ENCODE data around the gene TMF1.

The TMF1 gene

DNA sequence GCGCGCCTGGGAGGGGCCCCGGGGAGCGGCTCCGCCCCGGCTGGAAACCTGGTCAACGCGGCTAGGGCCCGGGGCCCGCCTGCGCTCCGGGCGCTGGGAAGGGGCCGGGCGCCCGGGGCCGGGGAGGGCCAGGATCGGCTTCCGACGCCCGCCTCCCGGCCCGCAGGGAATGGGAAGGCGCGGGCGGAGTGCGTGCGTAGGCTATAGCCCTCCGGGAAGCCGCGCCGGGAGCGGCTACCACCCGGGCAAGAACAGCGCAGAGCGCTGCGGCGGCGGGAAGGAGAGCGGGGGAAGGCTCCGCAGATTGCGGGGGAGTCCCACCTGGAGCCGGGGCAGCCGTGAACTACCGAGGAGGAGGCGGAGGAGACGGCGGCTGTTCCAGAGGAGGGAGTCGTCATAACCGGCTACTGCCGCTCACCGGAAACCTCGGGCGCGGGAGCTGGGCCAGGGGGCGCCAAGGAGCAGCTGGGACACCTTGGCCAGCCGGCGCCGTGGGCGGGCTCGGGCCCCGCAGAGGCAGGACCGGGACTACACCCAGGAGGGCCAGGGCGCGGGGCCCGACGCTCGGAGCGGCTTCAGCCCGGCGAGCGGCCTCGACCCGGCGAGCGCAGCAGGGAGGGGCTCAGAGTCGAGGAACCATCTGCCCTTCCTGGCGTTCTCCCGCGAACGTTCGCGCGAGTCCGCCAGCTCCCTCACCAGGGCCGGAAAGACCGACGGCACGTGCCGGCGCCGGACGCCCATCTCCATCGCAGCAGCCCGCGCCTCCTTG lies 38.7 kb downstream of the TMF1 start, which contains the start of gene EOGT:
EOGT (minus strand) TSS at position 432 of the 769 bp plus-strand sequence. CDS start 3,838 bp downstream, outside the sequence.
- peak; percentile 64 to 68 for DNase-seq (ENCODE audit: low read depth in 2 of 2)

DNA sequence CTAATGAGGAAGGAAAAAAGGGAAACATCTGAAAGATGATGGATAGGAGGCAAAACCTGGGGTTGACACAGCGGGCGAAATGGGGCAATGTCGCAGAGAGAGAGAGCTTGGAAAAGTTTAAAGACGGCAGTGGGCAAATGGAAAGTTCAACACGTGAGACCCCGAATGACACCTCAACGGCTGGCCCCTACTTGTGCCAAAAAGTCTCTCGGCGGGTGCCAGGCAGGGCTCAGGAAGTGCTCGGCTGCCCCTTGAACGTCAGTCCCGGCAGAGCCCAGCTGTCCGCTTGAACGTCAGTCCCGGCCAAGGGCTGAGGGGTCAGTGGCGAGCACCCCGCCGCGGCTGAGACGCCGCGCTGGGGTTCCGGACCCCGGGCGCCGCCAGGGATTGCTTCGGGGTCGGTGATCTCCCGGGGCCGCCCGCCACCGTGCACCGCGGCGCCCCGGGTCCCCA lies 39.3 kb downstream of the TMF1 start:
- DNase-seq (ENCODE audit: low read depth in 2 of 2) = peak in 1 of 2 donors; percentile 1

DNA sequence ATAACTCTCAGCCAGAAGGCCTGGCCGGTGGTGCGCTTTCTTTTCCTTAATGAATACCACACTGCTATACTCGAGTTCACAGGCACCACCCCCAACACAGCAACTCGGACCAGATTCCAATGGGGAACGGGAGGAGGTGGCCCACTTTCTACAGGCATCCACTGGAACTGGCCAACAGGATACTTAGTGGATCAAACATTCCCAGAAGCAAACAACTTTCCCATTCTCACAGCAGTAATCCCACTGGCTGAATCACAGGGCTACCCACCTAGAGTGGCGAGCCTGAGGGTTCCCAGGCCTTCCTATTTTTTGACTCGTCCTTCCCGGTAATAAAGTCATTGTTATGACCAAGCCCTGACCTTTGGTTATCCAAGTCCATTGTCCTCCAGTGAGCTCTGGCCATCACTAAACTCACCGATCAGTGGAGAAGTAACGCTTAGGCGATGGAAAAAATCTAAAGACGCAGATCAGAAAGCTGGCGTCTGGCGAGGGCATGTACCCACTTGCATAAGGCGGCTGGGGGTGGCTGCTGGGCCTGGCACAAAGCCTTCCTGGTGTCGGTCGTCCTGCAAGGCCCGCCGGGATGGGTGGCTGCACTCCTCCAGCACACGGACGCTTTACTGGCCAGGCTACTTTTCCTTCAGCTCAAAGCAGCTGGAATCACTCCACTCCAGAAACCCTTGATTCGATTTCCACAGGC lies 39.9 kb downstream of the TMF1 start:
- DNase-seq (ENCODE audit: low read depth in 2 of 2) = no peak

DNA sequence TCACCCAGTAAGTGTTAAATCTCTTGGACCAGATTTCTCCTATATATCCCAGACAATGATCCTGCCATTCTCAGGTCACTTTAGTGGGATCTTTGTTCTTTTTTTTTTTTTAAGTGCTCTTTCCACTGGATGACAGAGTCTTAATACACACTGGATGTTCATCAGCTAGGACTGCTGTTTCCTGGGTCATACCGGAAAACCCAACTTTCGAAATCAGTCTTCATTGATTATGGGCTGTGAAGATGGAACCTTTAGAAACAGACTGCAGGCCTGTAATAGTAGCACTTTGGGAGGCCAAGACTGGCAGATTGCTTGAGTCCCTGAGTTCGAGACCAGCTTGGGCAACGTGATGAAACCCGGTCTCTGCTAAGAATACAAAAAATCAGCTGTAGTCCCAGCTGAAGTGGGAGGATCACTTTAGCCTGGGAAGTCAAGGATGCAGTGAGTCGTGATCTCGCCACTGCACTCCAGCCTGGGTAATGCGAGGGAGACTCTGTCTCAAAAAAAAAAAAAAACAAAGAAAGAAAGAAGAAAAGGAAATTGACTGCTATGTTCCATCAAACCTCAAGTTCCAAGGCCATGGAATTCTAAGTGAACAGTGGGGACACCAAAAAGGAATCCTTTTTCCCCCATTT lies 40.9 kb downstream of the TMF1 start:
- DNase-seq (ENCODE audit: low read depth in 2 of 2) = no peak

DNA sequence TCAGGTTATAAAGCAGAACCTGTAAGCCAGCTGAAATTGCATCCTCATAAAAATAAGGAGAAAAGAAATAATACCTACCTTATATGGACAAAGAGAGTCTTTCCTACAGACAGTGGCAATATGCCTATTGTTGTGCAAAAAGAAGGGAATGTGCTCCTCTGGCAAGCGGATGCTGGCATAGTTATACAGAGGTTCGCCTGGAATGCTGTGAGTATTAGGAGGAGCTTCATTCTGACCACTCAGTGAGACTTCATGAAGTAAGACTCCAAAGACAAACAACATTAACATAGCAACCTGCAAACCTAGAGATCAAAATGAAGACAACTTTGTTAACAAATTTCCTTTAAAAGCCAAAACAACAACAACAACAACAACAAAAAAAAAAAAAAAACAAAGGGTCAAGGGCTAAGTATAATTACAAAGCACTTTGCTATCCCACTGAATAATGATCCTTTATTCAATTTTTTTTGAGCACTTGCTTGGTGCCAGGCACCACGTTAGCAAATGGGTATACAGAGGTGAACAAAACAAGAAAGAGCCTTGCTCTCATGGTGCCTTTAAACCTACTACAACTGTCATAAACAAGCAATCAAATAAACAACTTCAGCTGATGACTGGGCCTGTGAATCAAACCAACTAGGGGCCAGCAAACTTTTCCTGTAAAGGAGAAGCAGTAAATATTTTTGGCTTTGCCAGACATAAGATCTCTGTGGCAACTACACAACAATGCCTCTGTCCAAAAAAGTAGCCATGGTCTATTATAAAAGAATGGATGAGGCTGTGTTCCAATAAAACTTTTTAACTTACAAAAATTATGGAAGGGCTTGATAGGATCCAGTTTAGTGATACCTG lies 42.3 kb downstream of the TMF1 start:
- DNase-seq (ENCODE audit: low read depth in 2 of 2) = no peak

DNA sequence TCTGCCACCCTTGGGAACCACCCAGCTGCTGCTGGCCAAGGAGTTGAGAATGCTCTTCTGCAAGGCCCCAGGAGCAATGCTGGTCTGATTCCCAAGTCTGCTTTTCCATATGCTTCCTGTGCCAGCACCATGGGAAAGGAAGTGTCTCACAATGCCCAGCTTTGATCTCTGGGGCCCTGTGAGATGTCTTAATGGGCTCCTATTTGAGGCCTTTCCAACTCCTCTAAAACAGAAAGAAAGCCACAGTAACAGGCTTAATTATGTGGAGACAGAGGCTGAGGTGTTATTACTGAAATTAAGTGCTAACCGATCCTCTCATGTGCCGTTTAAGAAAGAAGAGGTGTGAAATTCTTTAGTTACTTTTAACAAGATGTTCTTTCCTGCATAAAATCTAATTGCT lies 43.2 kb downstream of the TMF1 start:
- DNase-seq (ENCODE audit: low read depth in 2 of 2) = no peak

DNA sequence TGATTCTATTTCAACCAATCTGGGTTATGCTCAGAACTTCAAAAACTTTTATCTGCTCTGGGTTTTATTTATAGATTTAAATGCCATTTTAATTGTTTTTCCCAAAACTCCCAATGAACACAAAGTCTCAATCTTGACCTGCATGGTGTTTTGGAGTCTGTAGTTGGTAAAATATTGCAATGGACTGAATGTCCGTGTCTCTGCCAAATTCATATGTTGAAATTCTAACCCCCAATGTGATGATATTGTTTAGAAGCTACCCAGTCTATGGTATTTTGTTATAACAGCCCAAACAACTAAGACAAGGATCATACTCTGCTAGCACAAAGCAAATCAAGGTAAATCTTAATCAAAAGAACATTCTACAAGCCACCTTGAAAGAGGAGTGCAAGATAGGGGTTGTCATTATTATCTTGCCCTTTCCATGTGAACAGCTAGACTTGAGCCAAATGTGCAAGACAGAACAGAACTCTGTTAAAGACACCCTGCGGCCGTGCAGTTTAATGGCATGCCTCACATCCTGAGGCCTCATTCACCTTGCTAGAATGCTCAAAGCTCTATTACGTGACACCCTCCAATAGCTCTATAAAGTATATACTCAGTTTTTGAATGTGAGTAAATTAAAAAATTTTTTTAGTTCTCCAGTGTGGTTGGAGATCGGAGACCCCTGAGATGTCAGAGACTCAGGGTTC lies 46.2 kb downstream of the TMF1 start:
- no peak for DNase-seq (ENCODE audit: low read depth in 2 of 2)

DNA sequence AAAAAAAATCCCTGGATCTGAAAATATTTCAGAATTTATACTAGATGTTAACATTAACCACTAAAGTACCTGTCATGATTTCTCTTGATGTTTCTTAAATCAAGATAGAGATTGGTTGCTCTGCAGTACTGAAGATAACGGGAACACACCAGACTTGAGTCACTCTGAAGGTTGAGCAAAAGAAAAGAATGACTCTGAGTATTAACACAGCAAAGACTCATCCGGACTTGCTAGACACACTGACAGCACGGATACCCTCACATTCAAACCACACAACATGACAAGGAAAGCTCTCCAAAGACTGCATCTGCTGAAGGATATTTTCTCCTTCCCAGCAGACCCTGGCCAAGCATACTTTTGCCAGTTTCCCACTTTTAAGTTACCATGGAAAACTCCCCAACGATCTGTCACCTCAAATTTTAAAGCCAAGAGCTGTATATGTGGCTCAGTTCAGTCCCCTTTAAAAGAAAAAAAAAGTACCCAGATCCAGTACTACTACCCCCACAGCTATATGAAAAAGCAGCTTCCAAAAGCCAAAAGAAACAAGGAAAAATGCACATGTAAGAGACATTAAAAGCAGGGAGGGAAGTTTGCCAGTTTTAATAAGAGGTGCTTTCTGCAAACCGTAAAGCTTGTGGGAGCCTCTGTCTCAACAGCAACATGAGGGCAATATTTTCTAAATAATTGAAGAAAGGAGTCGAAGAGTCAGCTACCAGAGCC lies 46.9 kb downstream of the TMF1 start:
- DNase-seq (ENCODE audit: low read depth in 2 of 2) = no peak

DNA sequence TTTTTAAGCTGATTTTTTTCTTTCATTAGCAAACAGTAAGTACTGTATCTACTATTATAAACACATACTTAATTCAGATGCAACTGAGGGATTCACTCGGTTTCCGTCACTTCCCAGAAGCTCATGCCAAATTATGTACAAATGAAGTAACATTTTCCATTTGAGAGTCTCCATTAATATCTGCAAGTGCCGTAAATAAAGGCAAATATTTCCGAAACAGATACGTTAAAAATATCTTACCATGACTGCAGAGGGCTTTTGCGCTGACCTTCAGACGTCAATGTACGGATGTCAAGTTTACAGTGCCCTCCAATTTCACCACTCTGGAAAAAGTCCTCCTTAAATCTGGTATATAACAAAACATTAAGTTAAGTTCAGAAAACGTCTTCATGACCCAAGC lies 48.0 kb downstream of the TMF1 start:
- DNase-seq (ENCODE audit: low read depth in 2 of 2) = no peak

DNA sequence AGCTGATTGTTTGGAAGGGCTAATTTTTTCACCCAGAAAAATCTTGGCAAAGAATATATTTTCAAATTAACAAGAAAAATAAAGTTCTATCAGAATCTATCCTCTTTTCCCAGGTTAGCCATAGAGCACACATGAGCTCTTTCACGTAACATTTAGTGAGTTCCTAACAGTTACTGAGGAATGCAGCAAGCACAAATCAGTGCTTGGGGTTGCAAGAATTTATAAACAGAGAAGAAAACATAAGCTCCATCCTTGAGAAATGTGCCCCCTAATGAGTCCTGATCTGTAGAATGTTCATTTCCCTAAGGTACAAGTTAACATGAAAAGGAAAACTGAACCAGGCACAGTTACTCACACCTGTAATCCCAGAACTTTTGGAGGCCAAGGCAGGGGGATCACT lies 52.5 kb downstream of the TMF1 start:
- DNase-seq (ENCODE audit: low read depth in 2 of 2) = no peak

DNA sequence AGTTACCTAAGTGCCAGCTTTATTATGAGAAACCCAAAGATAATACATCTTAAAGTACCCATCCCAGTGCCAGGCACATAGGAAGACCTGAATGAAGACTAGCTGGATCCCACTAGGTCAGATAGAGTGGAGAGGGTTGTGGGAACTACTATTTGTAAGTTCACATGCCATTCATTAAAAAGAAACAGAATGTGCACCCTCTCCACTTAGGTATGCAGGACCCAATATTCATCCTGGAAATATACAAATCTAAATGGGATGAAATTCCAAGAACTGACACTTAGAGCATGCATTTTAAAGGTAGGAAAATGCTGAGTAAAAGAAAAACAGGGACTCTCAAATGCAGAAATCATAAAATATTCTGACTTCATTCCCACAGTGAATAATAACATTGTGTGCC lies 53.0 kb downstream of the TMF1 start:
- no peak for DNase-seq (ENCODE audit: low read depth in 2 of 2)

DNA sequence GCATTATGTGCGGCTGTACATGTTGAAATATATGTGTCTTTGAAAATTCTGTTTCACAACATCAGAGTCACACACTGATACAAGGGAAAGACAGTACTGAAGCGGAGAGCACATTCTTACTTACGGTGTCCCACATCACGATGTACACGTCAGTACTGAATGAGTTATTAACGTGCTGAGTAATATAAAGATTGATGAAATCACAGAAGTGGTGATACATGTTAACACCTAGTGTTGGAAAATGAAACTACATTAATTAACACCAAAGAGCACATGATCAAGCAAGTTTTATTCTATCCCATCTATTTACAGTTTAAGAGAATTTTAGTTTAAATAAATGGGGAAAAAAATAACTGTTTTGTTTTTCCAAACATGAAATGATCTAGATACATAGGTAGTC lies 54.2 kb downstream of the TMF1 start:
- DNase-seq (ENCODE audit: low read depth in 2 of 2) = no peak

DNA sequence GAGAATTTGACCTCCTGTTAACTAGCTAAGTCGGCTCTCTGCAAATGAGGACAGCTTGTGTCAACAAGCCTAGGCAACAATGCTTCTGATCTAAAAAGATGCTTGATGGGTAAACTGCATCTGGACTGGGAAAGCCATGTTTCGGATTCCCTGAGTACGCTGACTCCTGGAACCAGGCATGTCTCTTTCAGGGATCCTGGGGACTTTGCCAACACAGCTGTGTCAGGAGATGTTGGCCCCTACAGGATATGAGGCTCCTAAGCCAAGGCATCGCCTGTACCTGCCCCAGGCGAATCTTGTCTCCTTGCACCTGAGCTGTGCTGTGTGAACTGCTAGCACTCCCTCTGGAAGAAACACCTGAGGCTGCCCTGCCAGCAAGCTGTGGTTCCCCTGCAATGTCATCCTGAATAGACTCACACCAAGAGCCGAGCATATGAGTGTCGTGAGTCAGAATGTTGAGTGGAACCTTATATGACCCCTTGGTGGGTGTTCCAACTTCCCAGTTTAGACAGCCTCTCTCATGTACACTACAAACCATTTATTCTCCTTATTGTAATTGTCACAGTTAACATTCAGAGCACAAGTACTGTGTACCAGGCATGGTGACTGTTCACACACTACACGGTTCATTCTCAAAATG lies 55.7 kb downstream of the TMF1 start:
- no peak for DNase-seq (ENCODE audit: low read depth in 2 of 2)

DNA sequence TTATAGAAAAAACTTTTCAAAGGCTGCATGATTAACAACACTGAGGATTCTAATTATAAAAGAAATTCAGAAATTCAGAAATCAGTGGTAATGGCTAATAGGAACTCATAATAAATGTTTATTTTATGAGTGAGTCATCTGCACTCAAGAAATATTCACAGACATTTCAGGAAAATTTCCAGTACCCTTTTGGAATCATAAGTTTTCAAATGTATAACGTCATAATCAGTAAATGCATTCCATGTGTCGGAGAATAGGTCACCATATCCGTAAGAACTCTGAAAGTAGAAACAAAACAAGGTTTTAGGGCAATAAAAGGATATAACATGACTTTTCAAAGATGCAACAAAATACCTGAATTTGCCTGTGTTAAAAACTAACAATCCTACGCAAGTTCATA lies 63.4 kb downstream of the TMF1 start:
- no peak for DNase-seq (ENCODE audit: low read depth in 2 of 2)

DNA sequence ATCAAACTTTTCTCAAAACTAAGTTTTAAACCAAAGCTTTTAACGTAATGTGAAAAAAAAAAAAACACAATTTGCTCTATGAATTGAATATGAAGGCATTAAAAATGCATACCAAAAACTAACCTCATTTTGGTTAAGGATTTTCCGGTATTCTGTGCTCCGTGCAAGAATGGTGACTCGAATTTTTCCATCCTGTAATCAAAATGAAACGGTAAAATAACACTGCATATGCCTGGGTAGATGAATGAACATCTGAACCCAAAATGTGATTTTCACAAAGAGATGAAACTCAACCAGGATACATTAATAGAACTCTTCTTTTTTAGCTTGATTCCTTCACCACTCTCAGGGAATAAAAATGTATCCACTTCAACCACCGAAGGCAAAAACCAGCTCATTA lies 64.8 kb downstream of the TMF1 start:
- no peak for DNase-seq (ENCODE audit: low read depth in 2 of 2)

DNA sequence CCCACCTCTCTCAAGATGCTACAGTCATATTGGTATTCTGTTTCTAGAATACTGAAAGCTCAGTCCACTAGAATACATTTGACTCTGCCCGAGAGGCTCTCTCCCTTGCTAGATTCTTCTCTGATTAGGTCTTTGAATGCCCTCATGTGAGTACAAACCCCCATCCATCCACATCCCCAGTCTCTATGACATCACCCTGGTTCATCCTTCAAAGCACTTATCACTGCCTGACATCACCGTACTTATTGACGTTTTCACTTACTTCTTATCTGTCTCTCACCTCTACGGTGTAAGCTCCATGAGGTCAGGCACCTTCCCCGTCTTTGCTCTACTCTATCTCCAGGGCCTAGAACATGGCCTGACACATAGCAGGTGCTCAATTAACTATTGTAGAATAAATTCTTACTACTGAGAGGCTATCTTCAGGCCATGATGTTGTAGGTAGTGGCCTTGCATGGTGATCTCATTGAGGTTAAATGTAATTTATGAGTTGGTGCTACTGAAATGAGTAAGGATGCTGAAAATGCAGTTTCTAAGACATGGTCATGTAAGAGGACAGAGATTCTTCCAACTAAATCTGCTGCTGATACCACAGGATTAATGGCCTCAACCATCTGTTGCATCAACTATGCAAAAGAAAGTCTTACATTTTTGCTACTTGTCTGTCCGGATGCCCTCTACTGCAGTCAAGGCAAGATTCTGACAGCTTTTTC lies 65.5 kb downstream of the TMF1 start:
- DNase-seq (ENCODE audit: low read depth in 2 of 2) = no peak

DNA sequence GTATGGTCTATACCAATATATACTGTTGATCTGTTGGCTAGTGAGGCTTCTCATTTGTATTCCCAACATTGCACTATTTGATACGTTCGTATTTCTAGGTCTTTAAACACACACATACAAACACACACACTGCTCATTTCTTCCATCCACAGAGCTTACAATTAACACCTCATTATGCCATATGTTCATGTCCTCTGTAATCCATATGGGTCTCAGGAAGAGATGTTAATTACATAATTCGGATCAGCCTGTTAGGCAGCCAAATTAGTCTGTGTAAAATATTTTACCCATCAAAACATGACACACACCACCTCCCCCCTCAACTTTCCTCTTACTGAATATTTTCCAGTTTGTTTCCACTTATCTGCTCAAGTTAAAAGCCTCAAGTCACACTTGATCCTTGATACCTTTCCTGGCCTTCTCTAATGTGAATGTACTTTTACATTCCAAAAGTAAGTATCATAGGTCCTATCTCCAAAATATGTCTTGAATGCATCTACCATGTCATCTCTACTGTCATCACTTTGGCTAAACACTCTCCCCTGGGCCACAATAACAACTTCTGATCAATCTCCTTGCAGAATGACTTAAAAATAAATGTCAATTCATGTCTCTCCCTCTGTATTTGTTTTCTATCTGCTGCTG lies 66.9 kb downstream of the TMF1 start:
- DNase-seq (ENCODE audit: low read depth in 2 of 2) = no peak

DNA sequence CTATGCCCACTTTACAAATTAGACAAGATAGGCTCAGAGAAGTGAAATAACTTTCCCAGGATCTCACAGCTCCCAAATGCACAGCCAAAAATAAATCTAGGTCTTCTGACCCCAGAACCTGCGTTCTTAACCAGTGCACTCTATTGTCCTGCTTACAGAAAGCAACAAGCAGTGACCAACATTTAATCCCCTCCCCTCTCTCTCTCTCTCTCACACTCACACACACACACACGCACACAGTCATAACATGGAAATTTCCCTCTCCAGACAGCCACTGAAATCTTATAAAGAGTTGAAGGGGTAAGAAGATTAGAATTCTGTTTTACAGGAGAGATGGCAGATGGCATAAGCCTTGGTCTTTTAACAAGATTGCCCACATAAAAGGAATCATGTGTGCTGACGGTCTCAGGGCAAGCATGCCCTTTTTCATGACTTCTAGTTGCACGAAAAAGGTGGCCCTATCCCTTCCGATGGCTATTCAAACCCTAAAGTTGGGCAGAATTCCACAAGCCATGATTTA lies 68.1 kb downstream of the TMF1 start:
- DNase-seq (ENCODE audit: low read depth in 2 of 2) = no peak
